Measurements from ENCODE around the gene MAP3K2. TPM values are rescaled to one million over a fixed set of nuclear protein-coding genes. Genes with fewer than 3 reads are reported as not detected.

MAP3K2 gene
- total and polyA plus RNA-seq, 10 of the 15 experiments (the other 5 are each of a cell fraction or from before 2014, with no cell fraction given) = 2.7 to 39.6 (median 16.1) TPM

DNA sequence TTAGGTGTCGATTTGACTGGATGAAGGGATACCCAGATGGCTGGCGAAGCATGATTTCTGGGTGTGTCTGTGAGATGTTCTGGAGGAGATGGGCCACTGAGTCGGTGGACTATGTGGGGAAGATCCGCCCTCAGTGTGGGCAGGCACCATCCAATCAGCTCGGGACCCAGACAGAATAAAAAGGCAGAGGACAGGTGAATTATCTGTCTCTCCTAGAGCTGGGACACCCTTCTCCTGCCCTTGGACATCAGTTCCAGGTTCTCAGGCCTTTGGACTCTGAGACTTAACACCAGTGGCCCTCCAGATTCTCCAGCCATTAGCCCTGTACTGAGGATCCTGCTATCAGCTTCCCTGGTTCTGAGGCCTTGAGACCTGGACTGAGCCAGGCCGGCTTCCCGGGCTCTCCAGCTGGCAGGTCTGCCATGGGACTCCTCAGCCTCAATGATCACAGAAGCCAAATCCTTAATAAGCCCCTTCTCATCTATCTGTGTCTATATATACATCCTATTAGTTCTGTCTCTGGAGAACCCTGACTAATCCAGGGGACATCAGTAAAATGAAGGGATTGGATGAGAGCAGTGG lies 42.2 kb upstream of the MAP3K2 start (continued):
- no peak for TF ChIP-seq MLLT1 (IDR thresholded peaks at IDR 0.05)
- no peak for TF ChIP-seq POU2F2 (IDR thresholded peaks at IDR 0.05; ENCODE audit: borderline replicate concordance, low read depth, low read length)
- no peak for TF ChIP-seq DPF2 (IDR thresholded peaks at IDR 0.05)
- no peak for TF ChIP-seq SREBF2 (IDR thresholded peaks at IDR 0.05; ENCODE audit: low read length)
- no peak for TF ChIP-seq ZBTB33 (IDR thresholded peaks at IDR 0.05)
- TF ChIP-seq PAX5 (IDR thresholded peaks at IDR 0.05; ENCODE audit: borderline replicate concordance, low read depth, low read length) = no peak
- TF ChIP-seq ZSCAN29 (IDR thresholded peaks at IDR 0.05) = no peak
- TF ChIP-seq, protein P1, sequence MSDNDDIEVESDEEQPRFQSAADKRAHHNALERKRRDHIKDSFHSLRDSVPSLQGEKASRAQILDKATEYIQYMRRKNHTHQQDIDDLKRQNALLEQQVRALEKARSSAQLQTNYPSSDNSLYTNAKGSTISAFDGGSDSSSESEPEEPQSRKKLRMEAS (IDR thresholded peaks at IDR 0.05; ENCODE audit: low read depth, low read length) = no peak
- TF ChIP-seq MTA3 (IDR thresholded peaks at IDR 0.05; ENCODE audit: borderline replicate concordance, low read length) = no peak
- TF ChIP-seq, protein P2, sequence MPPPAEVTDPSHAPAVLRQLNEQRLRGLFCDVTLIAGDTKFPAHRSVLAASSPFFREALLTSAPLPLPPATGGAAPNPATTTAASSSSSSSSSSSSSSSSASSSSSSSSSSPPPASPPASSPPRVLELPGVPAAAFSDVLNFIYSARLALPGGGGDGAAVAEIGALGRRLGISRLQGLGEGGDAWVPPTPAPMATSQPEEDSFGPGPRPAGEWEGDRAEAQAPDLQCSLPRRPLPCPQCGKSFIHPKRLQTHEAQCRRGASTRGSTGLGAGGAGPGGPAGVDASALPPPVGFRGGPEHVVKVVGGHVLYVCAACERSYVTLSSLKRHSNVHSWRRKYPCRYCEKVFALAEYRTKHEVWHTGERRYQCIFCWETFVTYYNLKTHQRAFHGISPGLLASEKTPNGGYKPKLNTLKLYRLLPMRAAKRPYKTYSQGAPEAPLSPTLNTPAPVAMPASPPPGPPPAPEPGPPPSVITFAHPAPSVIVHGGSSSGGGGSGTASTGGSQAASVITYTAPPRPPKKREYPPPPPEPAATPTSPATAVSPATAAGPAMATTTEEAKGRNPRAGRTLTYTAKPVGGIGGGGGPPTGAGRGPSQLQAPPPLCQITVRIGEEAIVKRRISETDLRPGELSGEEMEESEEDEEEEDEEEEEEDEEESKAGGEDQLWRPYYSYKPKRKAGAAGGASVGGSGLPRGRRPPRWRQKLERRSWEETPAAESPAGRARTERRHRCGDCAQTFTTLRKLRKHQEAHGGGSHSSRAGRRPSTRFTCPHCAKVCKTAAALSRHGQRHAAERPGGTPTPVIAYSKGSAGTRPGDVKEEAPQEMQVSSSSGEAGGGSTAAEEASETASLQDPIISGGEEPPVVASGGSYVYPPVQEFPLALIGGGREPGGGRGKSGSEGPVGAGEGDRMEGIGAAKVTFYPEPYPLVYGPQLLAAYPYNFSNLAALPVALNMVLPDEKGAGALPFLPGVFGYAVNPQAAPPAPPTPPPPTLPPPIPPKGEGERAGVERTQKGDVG (CRISPR knock-in tag; IDR thresholded peaks at IDR 0.05) = no peak
